ENCODE data around the gene IHH.

The IHH gene

GRCh38 chr2:219090436-219091299, 29.9 kb upstream of the IHH start:
- no peak for DNase-seq (ENCODE audit: insufficient read length, low spot score)
- FAIRE-seq, result no peak
- TF ChIP-seq SPI1 (IDR thresholded peaks at IDR 0.05; ENCODE audit: low read depth, low read length) (no peak), POLR2A (IDR thresholded peaks at IDR 0.05; ENCODE audit: low read depth, low read length) (no peak), TAF1 (IDR thresholded peaks at IDR 0.05; ENCODE audit: low read depth, low read length) (no peak), PAX5 (IDR thresholded peaks at IDR 0.05; ENCODE audit: insufficient read depth, low read length, severe bottlenecking) (no peak), POLR2AphosphoS5 (IDR thresholded peaks at IDR 0.05; ENCODE audit: low read depth, low read length) (no peak), POU2F2 (IDR thresholded peaks at IDR 0.05; ENCODE audit: low read depth, low read length) (no peak)

GRCh38 chr2:219089330-219089729, 28.6 kb upstream of the IHH start:
- FAIRE-seq (no peak), DNase-seq (ENCODE audit: insufficient read length, low spot score) (no peak)
- TF ChIP-seq SPI1 (IDR thresholded peaks at IDR 0.05; ENCODE audit: low read depth, low read length) (no peak), PAX5 (IDR thresholded peaks at IDR 0.05; ENCODE audit: insufficient read depth, low read length, severe bottlenecking) (no peak), TAF1 (IDR thresholded peaks at IDR 0.05; ENCODE audit: low read depth, low read length) (no peak), POLR2AphosphoS5 (IDR thresholded peaks at IDR 0.05; ENCODE audit: low read depth, low read length) (no peak), POU2F2 (IDR thresholded peaks at IDR 0.05; ENCODE audit: low read depth, low read length) (no peak), POLR2A (IDR thresholded peaks at IDR 0.05; ENCODE audit: low read depth, low read length) (no peak)

GRCh38 chr2:219087848-219088247, 27.1 kb upstream of the IHH start:
- TF ChIP-seq POU2F2 (IDR thresholded peaks at IDR 0.05; ENCODE audit: low read depth, low read length), result no peak
- no peak for TF ChIP-seq SPI1 (IDR thresholded peaks at IDR 0.05; ENCODE audit: low read depth, low read length)
- no peak for TF ChIP-seq POLR2A (IDR thresholded peaks at IDR 0.05; ENCODE audit: low read depth, low read length)
- no peak for TF ChIP-seq POLR2AphosphoS5 (IDR thresholded peaks at IDR 0.05; ENCODE audit: low read depth, low read length)
- TF ChIP-seq PAX5 (IDR thresholded peaks at IDR 0.05; ENCODE audit: insufficient read depth, low read length, severe bottlenecking), result no peak
- TF ChIP-seq TAF1 (IDR thresholded peaks at IDR 0.05; ENCODE audit: low read depth, low read length), result no peak
- FAIRE-seq, result no peak
- no peak for DNase-seq (ENCODE audit: insufficient read length, low spot score)

- no peak for DNase-seq (ENCODE audit: insufficient read length, low spot score)
- FAIRE-seq, result no peak
- no peak for TF ChIP-seq POLR2AphosphoS5 (IDR thresholded peaks at IDR 0.05; ENCODE audit: low read depth, low read length)
- TF ChIP-seq POU2F2 (IDR thresholded peaks at IDR 0.05; ENCODE audit: low read depth, low read length), result no peak
- TF ChIP-seq TAF1 (IDR thresholded peaks at IDR 0.05; ENCODE audit: low read depth, low read length), result no peak
- TF ChIP-seq SPI1 (IDR thresholded peaks at IDR 0.05; ENCODE audit: low read depth, low read length), result no peak
- no peak for TF ChIP-seq PAX5 (IDR thresholded peaks at IDR 0.05; ENCODE audit: insufficient read depth, low read length, severe bottlenecking)
- no peak for TF ChIP-seq POLR2A (IDR thresholded peaks at IDR 0.05; ENCODE audit: low read depth, low read length)
Observed at GRCh38 chr2:219087361-219087760, 26.6 kb upstream of the IHH start.

GRCh38 chr2:219086196-219086595, 25.5 kb upstream of the IHH start:
- TF ChIP-seq POLR2AphosphoS5 (IDR thresholded peaks at IDR 0.05; ENCODE audit: low read depth, low read length), result no peak
- TF ChIP-seq PAX5 (IDR thresholded peaks at IDR 0.05; ENCODE audit: insufficient read depth, low read length, severe bottlenecking), result no peak
- TF ChIP-seq POLR2A (IDR thresholded peaks at IDR 0.05; ENCODE audit: low read depth, low read length), result no peak
- no peak for TF ChIP-seq TAF1 (IDR thresholded peaks at IDR 0.05; ENCODE audit: low read depth, low read length)
- TF ChIP-seq POU2F2 (IDR thresholded peaks at IDR 0.05; ENCODE audit: low read depth, low read length), result no peak
- no peak for TF ChIP-seq SPI1 (IDR thresholded peaks at IDR 0.05; ENCODE audit: low read depth, low read length)
- FAIRE-seq (no peak), DNase-seq (ENCODE audit: insufficient read length, low spot score) (no peak)

- FAIRE-seq (peak; percentile 41), DNase-seq (ENCODE audit: insufficient read length, low spot score) (no peak)
- TF ChIP-seq PAX5 (IDR thresholded peaks at IDR 0.05; ENCODE audit: insufficient read depth, low read length, severe bottlenecking), result no peak
- TF ChIP-seq POU2F2 (IDR thresholded peaks at IDR 0.05; ENCODE audit: low read depth, low read length), result no peak
- no peak for TF ChIP-seq SPI1 (IDR thresholded peaks at IDR 0.05; ENCODE audit: low read depth, low read length)
- no peak for TF ChIP-seq POLR2A (IDR thresholded peaks at IDR 0.05; ENCODE audit: low read depth, low read length)
- no peak for TF ChIP-seq POLR2AphosphoS5 (IDR thresholded peaks at IDR 0.05; ENCODE audit: low read depth, low read length)
- TF ChIP-seq TAF1 (IDR thresholded peaks at IDR 0.05; ENCODE audit: low read depth, low read length), result no peak
Observed at GRCh38 chr2:219084791-219085190, 24.1 kb upstream of the IHH start.

- DNase-seq (ENCODE audit: insufficient read length, low spot score) (no peak), FAIRE-seq (no peak)
- no peak for TF ChIP-seq PAX5 (IDR thresholded peaks at IDR 0.05; ENCODE audit: insufficient read depth, low read length, severe bottlenecking)
- no peak for TF ChIP-seq POU2F2 (IDR thresholded peaks at IDR 0.05; ENCODE audit: low read depth, low read length)
- TF ChIP-seq POLR2A (IDR thresholded peaks at IDR 0.05; ENCODE audit: low read depth, low read length), result no peak
Observed at GRCh38 chr2:219082332-219082958, 21.7 kb upstream of the IHH start.

- DNase-seq (ENCODE audit: insufficient read length, low spot score) (no peak), FAIRE-seq (no peak)
- TF ChIP-seq POLR2AphosphoS5 (IDR thresholded peaks at IDR 0.05; ENCODE audit: low read depth, low read length), result no peak
- TF ChIP-seq PAX5 (IDR thresholded peaks at IDR 0.05; ENCODE audit: insufficient read depth, low read length, severe bottlenecking), result no peak
- TF ChIP-seq SPI1 (IDR thresholded peaks at IDR 0.05; ENCODE audit: low read depth, low read length), result no peak
- TF ChIP-seq TAF1 (IDR thresholded peaks at IDR 0.05; ENCODE audit: low read depth, low read length), result no peak
- TF ChIP-seq POLR2A (IDR thresholded peaks at IDR 0.05; ENCODE audit: low read depth, low read length), result no peak
- TF ChIP-seq POU2F2 (IDR thresholded peaks at IDR 0.05; ENCODE audit: low read depth, low read length), result no peak
Observed at GRCh38 chr2:219081701-219082331, 21.1 kb upstream of the IHH start.

GRCh38 chr2:219081096-219081495, 20.4 kb upstream of the IHH start:
- FAIRE-seq (no peak), DNase-seq (ENCODE audit: insufficient read length, low spot score) (no peak)
- TF ChIP-seq PAX5 (IDR thresholded peaks at IDR 0.05; ENCODE audit: insufficient read depth, low read length, severe bottlenecking), result no peak
- TF ChIP-seq POLR2AphosphoS5 (IDR thresholded peaks at IDR 0.05; ENCODE audit: low read depth, low read length), result no peak
- TF ChIP-seq POU2F2 (IDR thresholded peaks at IDR 0.05; ENCODE audit: low read depth, low read length), result no peak
- TF ChIP-seq POLR2A (IDR thresholded peaks at IDR 0.05; ENCODE audit: low read depth, low read length), result no peak
- TF ChIP-seq SPI1 (IDR thresholded peaks at IDR 0.05; ENCODE audit: low read depth, low read length), result no peak
